ENCODE measurements around the gene FAM193A. TPM values are rescaled to one million over a fixed set of nuclear protein-coding genes. Genes with fewer than 3 reads are reported as not detected.

The FAM193A gene
- 5.9 and 7.8 TPM in 2 replicates for polyA plus RNA-seq (2011; rRNA removed)
- polyA minus RNA-seq (2011; rRNA and poly(A)+ RNA removed), result 22.2 and 25.3 TPM in 2 replicates

- Histone ChIP-seq H3K27ac (ENCODE audit: low read depth, low read length) (peak within 1 kb of the TSS; percentile 86), H3K27me3 (ENCODE audit: control insufficient read depth, insufficient read depth, low read length) (no peaks in the 10 kb centered on the region), H3K9me3 (ENCODE audit: control insufficient read depth, insufficient read depth, low read length) (no peaks in the 10 kb centered on the region; the same call in 1 of the 2 replicates), H3K4me3 (ENCODE audit: low read depth, low read length) (peak within 1 kb of the TSS; percentile 77)
- DNase-seq (ENCODE audit: low read depth, low spot score), result peak; percentile 99
- CTCF ChIA-PET, result interaction anchor here (0.6 to 0.7 kb wide), 2 partner anchors 15 to 689 kb away, joined by 3 to 18 read pairs; no protein-coding TSS in a partner anchor
- TF ChIP-seq CTCF (IDR thresholded peaks at IDR 0.05; ENCODE audit: low read depth, low read length), result no peak
- POLR2A ChIA-PET, result interaction anchor here (0.6 to 0.9 kb wide), 3 partner anchors 11 to 495 kb away, joined by 3 to 5 read pairs (median 3); no protein-coding TSS in a partner anchor
These were observed at the start of gene FAM193A for GRCh38 chr4:2536193-2537010. Gene FAM193A, plus strand, starts transcription at chr4:2536647. Its CDS starts 269 bp downstream, at chr4:2536916.

- no peak overlapping the region for H3K27ac ChIP-seq (ENCODE audit: low read depth, low read length)
- no peaks in the 10 kb centered on the region for H3K27me3 ChIP-seq (ENCODE audit: control insufficient read depth, insufficient read depth, low read length)
- CTCF ChIA-PET, result no interaction called here
- POLR2A ChIA-PET, result no interaction called here
- no peaks in the 10 kb centered on the region for H3K9me3 ChIP-seq (ENCODE audit: control insufficient read depth, insufficient read depth, low read length)
- no peak for DNase-seq (ENCODE audit: low read depth, low spot score)
- no peak for TF ChIP-seq CTCF (IDR thresholded peaks at IDR 0.05; ENCODE audit: low read depth, low read length)
- no peak overlapping the region for H3K4me3 ChIP-seq (ENCODE audit: low read depth, low read length)
These were observed 49.5 kb upstream of the FAM193A start for GRCh38 chr4:2486981-2487380.

GRCh38 chr4:2487632-2488031 lies 48.8 kb upstream of the FAM193A start:
- H3K4me3 ChIP-seq (ENCODE audit: low read depth, low read length), result no peak overlapping the region
- no peak overlapping the region for H3K27ac ChIP-seq (ENCODE audit: low read depth, low read length)
- TF ChIP-seq CTCF (IDR thresholded peaks at IDR 0.05; ENCODE audit: low read depth, low read length), result no peak
- no peaks in the 10 kb centered on the region for H3K9me3 ChIP-seq (ENCODE audit: control insufficient read depth, insufficient read depth, low read length)
- no peaks in the 10 kb centered on the region for H3K27me3 ChIP-seq (ENCODE audit: control insufficient read depth, insufficient read depth, low read length)
- POLR2A ChIA-PET, result no interaction called here
- DNase-seq (ENCODE audit: low read depth, low spot score), result no peak
- CTCF ChIA-PET, result no interaction called here

GRCh38 chr4:2489081-2489805 lies 47.2 kb upstream of the FAM193A start:
- Histone ChIP-seq H3K4me3 (ENCODE audit: low read depth, low read length) (no peak overlapping the region), H3K27ac (ENCODE audit: low read depth, low read length) (no peak overlapping the region), H3K27me3 (ENCODE audit: control insufficient read depth, insufficient read depth, low read length) (no peaks in the 10 kb centered on the region), H3K9me3 (ENCODE audit: control insufficient read depth, insufficient read depth, low read length) (no peaks in the 10 kb centered on the region)
- DNase-seq (ENCODE audit: low read depth, low spot score), result no peak
- TF ChIP-seq CTCF (IDR thresholded peaks at IDR 0.05; ENCODE audit: low read depth, low read length), result no peak
- ChIA-PET POLR2A (no interaction called here), CTCF (no interaction called here)

Data from AG04450 (cell line).